ENCODE measurements around the gene MS4A8. TPM values are rescaled to one million over a fixed set of nuclear protein-coding genes. Genes with fewer than 3 reads are reported as not detected.

The MS4A8 gene
- total RNA-seq, 1 donor from 2014 or later = not detected

GRCh38 chr11:60762851-60763691 is 63.7 kb downstream of the MS4A8 start:
- no peak for DNase-seq (ENCODE audit: low read depth)
- peak; percentile 29 for TF ChIP-seq CTCF (IDR thresholded peaks at IDR 0.05; ENCODE audit: insufficient read depth, low read length, poor library complexity, severe bottlenecking)

DNA sequence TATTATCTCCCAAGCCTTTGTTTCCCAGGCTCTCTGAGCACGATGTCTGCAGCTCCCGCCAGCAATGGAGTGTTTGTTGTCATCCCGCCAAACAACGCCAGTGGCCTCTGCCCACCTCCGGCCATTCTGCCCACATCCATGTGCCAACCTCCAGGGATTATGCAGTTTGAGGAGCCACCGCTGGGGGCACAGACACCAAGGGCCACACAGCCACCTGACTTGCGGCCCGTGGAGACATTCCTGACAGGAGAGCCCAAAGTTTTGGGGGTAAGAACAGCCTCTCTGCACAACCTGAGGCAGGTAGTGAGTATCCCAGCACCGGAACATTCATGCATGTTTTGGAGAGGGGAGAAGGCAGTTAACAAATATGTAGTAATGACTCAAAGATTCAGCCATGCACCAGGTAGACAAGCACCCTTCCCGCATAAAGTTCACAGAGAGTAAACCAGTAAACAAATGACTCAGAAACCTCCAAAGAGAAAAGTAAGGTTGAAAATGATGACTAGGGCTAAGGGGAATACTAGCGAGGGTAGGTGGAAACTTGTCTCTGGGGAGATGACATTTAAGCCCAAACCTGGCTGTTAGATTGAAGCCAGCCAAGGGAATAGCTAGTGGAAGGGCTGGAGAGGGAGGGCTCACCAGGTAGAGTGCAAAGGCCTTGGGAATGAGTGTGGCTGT is 64.4 kb downstream of the MS4A8 start:
- no peaks in the 10 kb centered on the region for H3K27me3 ChIP-seq (ENCODE audit: control insufficient read depth, insufficient read depth, low read length)
- TF ChIP-seq CTCF (IDR thresholded peaks at IDR 0.05; ENCODE audit: insufficient read depth, low read length, poor library complexity, severe bottlenecking) = no peak
- no peak for DNase-seq (ENCODE audit: low read depth)
- no peak overlapping the region for H3K4me3 ChIP-seq (ENCODE audit: low read depth, low read length)
- H3K36me3 ChIP-seq (ENCODE audit: control insufficient read depth, insufficient read depth, low read length) = no peaks in the 10 kb centered on the region

More at GRCh38 chr11:60762851-60763691, 63.7 kb downstream of the MS4A8 start:
- Histone ChIP-seq H3K36me3 (ENCODE audit: control insufficient read depth, insufficient read depth, low read length) (no peaks in the 10 kb centered on the region), H3K4me3 (ENCODE audit: low read depth, low read length) (no peak overlapping the region), H3K27me3 (ENCODE audit: control insufficient read depth, insufficient read depth, low read length) (no peaks in the 10 kb centered on the region)

DNA sequence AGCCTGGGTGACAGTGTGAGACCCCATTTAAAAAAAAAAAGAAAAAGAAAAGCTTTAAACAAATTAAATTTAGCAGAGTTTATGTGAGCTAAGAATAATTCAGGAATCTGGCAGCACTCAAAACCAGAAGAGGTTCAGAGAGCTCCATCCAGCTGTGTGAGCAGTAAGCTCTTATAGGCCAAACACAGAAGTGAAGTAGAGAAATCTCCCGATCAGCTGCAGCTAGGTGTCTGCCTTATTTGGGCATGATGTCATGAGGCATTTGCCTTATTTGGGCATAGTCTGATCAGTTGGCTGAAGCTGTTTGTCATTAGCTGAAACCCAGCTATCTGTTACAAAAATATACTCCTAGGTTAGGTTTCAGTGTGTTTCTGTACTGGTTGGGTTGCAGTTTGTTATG is 65.5 kb downstream of the MS4A8 start:
- Histone ChIP-seq H3K4me3 (ENCODE audit: low read depth, low read length) (no peak overlapping the region), H3K36me3 (ENCODE audit: control insufficient read depth, insufficient read depth, low read length) (no peaks in the 10 kb centered on the region), H3K27me3 (ENCODE audit: control insufficient read depth, insufficient read depth, low read length) (no peaks in the 10 kb centered on the region)
- no peak for DNase-seq (ENCODE audit: low read depth)
- no peak for TF ChIP-seq CTCF (IDR thresholded peaks at IDR 0.05; ENCODE audit: insufficient read depth, low read length, poor library complexity, severe bottlenecking)

GRCh38 chr11:60765355-60765754 is 65.9 kb downstream of the MS4A8 start:
- TF ChIP-seq CTCF (IDR thresholded peaks at IDR 0.05; ENCODE audit: insufficient read depth, low read length, poor library complexity, severe bottlenecking) = no peak
- no peaks in the 10 kb centered on the region for H3K27me3 ChIP-seq (ENCODE audit: control insufficient read depth, insufficient read depth, low read length)
- H3K4me3 ChIP-seq (ENCODE audit: low read depth, low read length) = no peak overlapping the region
- no peak for DNase-seq (ENCODE audit: low read depth)
- H3K36me3 ChIP-seq (ENCODE audit: control insufficient read depth, insufficient read depth, low read length) = no peaks in the 10 kb centered on the region

Other genes with a start within 250 kb of the MS4A8 start
- gene MS4A1, start 243.8 kb upstream of the MS4A8 start, total RNA-seq = not detected in 2 replicates
- gene MS4A12, start 206.8 kb upstream of the MS4A8 start, total RNA-seq = not detected in 2 replicates
- not detected in 2 replicates for gene MS4A13, start 184.2 kb upstream of the MS4A8 start, total RNA-seq
- gene MS4A18, start 25.1 kb downstream of the MS4A8 start, total RNA-seq = not detected in 2 replicates
- not detected in 2 replicates for gene MS4A15, start 57.3 kb downstream of the MS4A8 start, total RNA-seq
- gene MS4A10, start 85.7 kb downstream of the MS4A8 start, total RNA-seq = not detected in 2 replicates
- 53.6 and 54.5 TPM in 2 replicates for gene CCDC86, start 142.5 kb downstream of the MS4A8 start, total RNA-seq
- gene PTGDR2, start 156.3 kb downstream of the MS4A8 start, total RNA-seq = not detected in 2 replicates
- gene ZP1, start 167.9 kb downstream of the MS4A8 start, total RNA-seq = not detected in 2 replicates
- gene PRPF19, start 207.0 kb downstream of the MS4A8 start, total RNA-seq = 98.8 and 112 TPM in 2 replicates
- 64.5 and 82.0 TPM in 2 replicates for gene TMEM109, start 214.5 kb downstream of the MS4A8 start, total RNA-seq
- 597 and 616 TPM in 2 replicates for gene TMEM132A, start 224.8 kb downstream of the MS4A8 start, total RNA-seq

Measured in kidney epithelial cell (primary cell).